ENCODE data around the gene EID2B. TPM values are rescaled to one million over a fixed set of nuclear protein-coding genes. Genes with fewer than 3 reads are reported as not detected.

Gene EID2B
- total and polyA plus RNA-seq, 2 of the 13 experiments (the other 11 are each of a cell fraction or from before 2014, with no cell fraction given) = 2.5 to 3.7 TPM

DNA sequence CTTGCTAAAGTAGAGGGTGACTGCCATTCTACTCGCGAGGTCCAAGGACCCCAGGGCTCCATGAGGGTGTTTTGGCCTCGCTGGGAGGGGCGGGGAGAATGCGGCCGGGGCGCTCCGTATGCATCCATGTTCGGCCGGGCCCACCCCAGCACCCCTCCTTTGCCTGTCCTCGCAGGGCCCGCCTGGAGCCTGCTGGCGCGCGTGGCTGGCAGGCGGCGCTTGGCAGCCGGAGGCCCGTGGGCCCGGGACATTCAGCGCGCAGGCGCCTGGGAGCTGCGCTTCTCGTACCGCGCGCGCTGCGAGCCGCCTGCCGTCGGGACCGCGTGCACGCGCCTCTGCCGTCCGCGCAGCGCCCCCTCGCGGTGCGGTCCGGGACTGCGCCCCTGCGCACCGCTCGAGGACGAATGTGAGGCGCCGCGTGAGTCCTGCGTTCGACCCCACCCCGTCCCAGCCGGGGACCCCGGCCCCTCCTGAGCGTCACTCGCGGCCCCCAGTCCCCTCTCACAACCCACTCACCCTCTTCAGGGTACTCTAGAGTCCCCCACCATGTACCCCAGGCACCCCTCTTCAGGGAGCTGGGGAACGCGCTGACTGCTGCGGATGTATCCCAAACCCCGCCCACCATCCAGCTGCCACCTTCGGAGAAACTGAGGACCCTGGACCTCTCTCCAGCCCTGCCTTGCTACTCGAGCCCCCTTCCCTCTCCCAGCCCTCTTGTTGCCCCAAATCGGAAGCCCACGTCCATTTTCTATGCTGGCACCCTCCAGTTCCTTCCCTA, 29.8 kb downstream of the EID2B start (continued):
- peak; percentile 25; the same call in 1 of the 2 replicates for TF ChIP-seq PITX1 (CRISPR knock-in tag; IDR thresholded peaks at IDR 0.05)
- no peak for TF ChIP-seq CREM (IDR thresholded peaks at IDR 0.05)
- no peak for TF ChIP-seq CREM (CRISPR knock-in tag; IDR thresholded peaks at IDR 0.05)
- TF ChIP-seq, protein P1, sequence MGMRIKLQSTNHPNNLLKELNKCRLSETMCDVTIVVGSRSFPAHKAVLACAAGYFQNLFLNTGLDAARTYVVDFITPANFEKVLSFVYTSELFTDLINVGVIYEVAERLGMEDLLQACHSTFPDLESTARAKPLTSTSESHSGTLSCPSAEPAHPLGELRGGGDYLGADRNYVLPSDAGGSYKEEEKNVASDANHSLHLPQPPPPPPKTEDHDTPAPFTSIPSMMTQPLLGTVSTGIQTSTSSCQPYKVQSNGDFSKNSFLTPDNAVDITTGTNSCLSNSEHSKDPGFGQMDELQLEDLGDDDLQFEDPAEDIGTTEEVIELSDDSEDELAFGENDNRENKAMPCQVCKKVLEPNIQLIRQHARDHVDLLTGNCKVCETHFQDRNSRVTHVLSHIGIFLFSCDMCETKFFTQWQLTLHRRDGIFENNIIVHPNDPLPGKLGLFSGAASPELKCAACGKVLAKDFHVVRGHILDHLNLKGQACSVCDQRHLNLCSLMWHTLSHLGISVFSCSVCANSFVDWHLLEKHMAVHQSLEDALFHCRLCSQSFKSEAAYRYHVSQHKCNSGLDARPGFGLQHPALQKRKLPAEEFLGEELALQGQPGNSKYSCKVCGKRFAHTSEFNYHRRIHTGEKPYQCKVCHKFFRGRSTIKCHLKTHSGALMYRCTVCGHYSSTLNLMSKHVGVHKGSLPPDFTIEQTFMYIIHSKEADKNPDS (CRISPR knock-in tag; IDR thresholded peaks at IDR 0.05) = no peak
- TF ChIP-seq BHLHE40 (IDR thresholded peaks at IDR 0.05; ENCODE audit: low read length) = 0 out of 2 replicates have a peak, but pooled peaks have one; percentile 59
- no peak for TF ChIP-seq MZF1 (CRISPR knock-in tag; IDR thresholded peaks at IDR 0.05; ENCODE audit: borderline replicate concordance)
- peak; percentile 96 for TF ChIP-seq ZNF251 (CRISPR knock-in tag; IDR thresholded peaks at IDR 0.05)
- peak; percentile 52; the same call in 1 of the 2 replicates for TF ChIP-seq ETV5 (CRISPR knock-in tag; IDR thresholded peaks at IDR 0.05; ENCODE audit: borderline replicate concordance)
- TF ChIP-seq ZSCAN29 (CRISPR knock-in tag; conservative IDR thresholded peaks at IDR 0.05) = peak; percentile 66; the same call in 1 of the 2 replicates
- peak; percentile 98 for TF ChIP-seq ZFP41 (CRISPR knock-in tag; IDR thresholded peaks at IDR 0.05; ENCODE audit: borderline replicate concordance)
- TF ChIP-seq KDM2A (CRISPR knock-in tag; IDR thresholded peaks at IDR 0.05; ENCODE audit: borderline replicate concordance, low read depth) = no peak; the same call in 1 of the 2 replicates
- TF ChIP-seq, protein P2, sequence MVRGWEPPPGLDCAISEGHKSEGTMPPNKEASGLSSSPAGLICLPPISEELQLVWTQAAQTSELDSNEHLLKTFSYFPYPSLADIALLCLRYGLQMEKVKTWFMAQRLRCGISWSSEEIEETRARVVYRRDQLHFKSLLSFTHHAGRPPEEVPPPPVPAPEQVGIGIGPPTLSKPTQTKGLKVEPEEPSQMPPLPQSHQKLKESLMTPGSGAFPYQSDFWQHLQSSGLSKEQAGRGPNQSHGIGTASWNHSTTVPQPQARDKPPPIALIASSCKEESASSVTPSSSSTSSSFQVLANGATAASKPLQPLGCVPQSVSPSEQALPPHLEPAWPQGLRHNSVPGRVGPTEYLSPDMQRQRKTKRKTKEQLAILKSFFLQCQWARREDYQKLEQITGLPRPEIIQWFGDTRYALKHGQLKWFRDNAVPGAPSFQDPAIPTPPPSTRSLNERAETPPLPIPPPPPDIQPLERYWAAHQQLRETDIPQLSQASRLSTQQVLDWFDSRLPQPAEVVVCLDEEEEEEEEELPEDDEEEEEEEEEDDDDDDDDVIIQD (CRISPR knock-in tag; IDR thresholded peaks at IDR 0.05; ENCODE audit: low read depth) = no peak
- TF ChIP-seq ATRX (CRISPR knock-in tag; IDR thresholded peaks at IDR 0.05; ENCODE audit: borderline replicate concordance) = no peak
- no peak for TF ChIP-seq SIN3A (IDR thresholded peaks at IDR 0.05; ENCODE audit: borderline replicate concordance, low read depth, low read length)
- TF ChIP-seq, protein P3, sequence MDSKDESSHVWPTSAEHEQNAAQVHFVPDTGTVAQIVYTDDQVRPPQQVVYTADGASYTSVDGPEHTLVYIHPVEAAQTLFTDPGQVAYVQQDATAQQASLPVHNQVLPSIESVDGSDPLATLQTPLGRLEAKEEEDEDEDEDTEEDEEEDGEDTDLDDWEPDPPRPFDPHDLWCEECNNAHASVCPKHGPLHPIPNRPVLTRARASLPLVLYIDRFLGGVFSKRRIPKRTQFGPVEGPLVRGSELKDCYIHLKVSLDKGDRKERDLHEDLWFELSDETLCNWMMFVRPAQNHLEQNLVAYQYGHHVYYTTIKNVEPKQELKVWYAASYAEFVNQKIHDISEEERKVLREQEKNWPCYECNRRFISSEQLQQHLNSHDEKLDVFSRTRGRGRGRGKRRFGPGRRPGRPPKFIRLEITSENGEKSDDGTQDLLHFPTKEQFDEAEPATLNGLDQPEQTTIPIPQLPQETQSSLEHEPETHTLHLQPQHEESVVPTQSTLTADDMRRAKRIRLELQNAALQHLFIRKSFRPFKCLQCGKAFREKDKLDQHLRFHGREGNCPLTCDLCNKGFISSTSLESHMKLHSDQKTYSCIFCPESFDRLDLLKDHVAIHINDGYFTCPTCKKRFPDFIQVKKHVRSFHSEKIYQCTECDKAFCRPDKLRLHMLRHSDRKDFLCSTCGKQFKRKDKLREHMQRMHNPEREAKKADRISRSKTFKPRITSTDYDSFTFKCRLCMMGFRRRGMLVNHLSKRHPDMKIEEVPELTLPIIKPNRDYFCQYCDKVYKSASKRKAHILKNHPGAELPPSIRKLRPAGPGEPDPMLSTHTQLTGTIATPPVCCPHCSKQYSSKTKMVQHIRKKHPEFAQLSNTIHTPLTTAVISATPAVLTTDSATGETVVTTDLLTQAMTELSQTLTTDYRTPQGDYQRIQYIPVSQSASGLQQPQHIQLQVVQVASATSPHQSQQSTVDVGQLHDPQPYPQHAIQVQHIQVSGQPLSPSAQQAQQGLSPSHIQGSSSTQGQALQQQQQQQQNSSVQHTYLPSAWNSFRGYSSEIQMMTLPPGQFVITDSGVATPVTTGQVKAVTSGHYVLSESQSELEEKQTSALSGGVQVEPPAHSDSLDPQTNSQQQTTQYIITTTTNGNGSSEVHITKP (CRISPR knock-in tag; IDR thresholded peaks at IDR 0.05; ENCODE audit: low read depth) = no peak
- TF ChIP-seq ZNF136 (CRISPR knock-in tag; IDR thresholded peaks at IDR 0.05; ENCODE audit: low read depth) = 0 out of 2 replicates have a peak, but pooled peaks have one; percentile 32
- no peak for TF ChIP-seq ZC3H4 (CRISPR knock-in tag; IDR thresholded peaks at IDR 0.05; ENCODE audit: borderline replicate concordance)
- TF ChIP-seq SATB2 (CRISPR knock-in tag; IDR thresholded peaks at IDR 0.05) = peak; percentile 97
- TF ChIP-seq ZBTB20 (CRISPR knock-in tag; IDR thresholded peaks at IDR 0.05; ENCODE audit: borderline replicate concordance, low read depth) = no peak
- TF ChIP-seq TOPORS (CRISPR knock-in tag; IDR thresholded peaks at IDR 0.05) = peak; percentile 97
- TF ChIP-seq MED13 (CRISPR knock-in tag; IDR thresholded peaks at IDR 0.05) = peak; percentile 78

All from HepG2 (cell line).